Uterus (tissue), 4 donors: Measurements from ENCODE around the gene GLB1L. TPM values are rescaled to one million over a fixed set of nuclear protein-coding genes. Genes with fewer than 3 reads are reported as not detected.
A peak's percentile ranks its signal among the peaks of the same experiment; 100 is the strongest.

ENCODE experiments used
- DNase-seq, 2 donors: peaks; one replicate each; pipeline ENCODE4 v3.0.0-alpha.2; 2019 to 2020
- H3K27ac ChIP-seq, 2 donors: fragments of 200-600 bp; sonication (generic); 1 replicate in 1 of 2; 2 replicates in 1 of 2; pipeline ENCODE4 v1.5.1; 2016 to 2018
- H3K27me3 ChIP-seq, 2 donors: fragments of 200-600 bp; sonication (generic); one replicate each; pipeline ENCODE4 v1.5.1; 2018 to 2019; ENCODE audit warnings: control low read depth in 1 of 2
- H3K36me3 ChIP-seq, 2 donors: fragments of 200-600 bp; sonication (generic); one replicate each; pipeline ENCODE4 v1.5.1; 2019; ENCODE audit warnings: control low read depth in 1 of 2
- H3K4me1 ChIP-seq, 2 donors: fragments of 200-600 bp; sonication (generic); one replicate each; pipeline ENCODE4 v1.5.1; 2018 to 2019; ENCODE audit warnings: control low read depth in 1 of 2
- H3K4me3 ChIP-seq, 2 donors: fragments of 200-600 bp; sonication (generic); 1 replicate in 1 of 2; 2 replicates in 1 of 2; pipeline ENCODE4 v1.5.1; 2018 to 2019; ENCODE audit warnings: mild to moderate bottlenecking in 1 of 2
- H3K9me3 ChIP-seq, 2 donors: fragments of 200-600 bp; sonication (generic); one replicate each; pipeline ENCODE4 v1.5.1; 2019; ENCODE audit warnings: control low read depth in 1 of 2
- POLR2A ChIP-seq, 2 donors: fragments of 450-650 bp; IDR thresholded peaks; one replicate each; pipeline ENCODE4 v1.6.1; 2016; ENCODE audit warnings: antibody characterized with exemption in 2 of 2, mild to moderate bottlenecking in 1 of 2, moderate library complexity in 1 of 2
- intact Hi-C: fragments of 100-400 bp; cut with DNase I; formaldehyde crosslinking; loops from one replicate; pipeline ENCODE4 v1.15.1; 2023; ENCODE audit warnings: low total_unique reads
- total RNA-seq, 4 donors: library from RNA; depleted of rRNA in 3 of 4; stranded (reverse); fragments of >200 nt in 3 of 4; gene quantifications; one replicate each; pipeline versions ENCODE4 v1.1.0 to v1.2.4, GENCODE V29; 2014 to 2023
- TF ChIP-seq, protein P1 (sequence below), 4 experiments: fragments of 200-600 bp in 2 of 4; fragments of 450-650 bp in 2 of 4; sonication (generic) in 2 of 4; IDR thresholded peaks; one replicate each; pipeline ENCODE4 v1.5.1; 2016 to 2019; ENCODE audit warnings: antibody characterized with exemption in 4 of 4, mild to moderate bottlenecking in 2 of 4, moderate library complexity in 1 of 4
- donor health status: DM: yes; HTN: yes; CAD: no.

The GLB1L gene
- total RNA-seq, 4 donors from 2014 or later = 8.2 to 20.7 (median 10.9) TPM

DNA sequence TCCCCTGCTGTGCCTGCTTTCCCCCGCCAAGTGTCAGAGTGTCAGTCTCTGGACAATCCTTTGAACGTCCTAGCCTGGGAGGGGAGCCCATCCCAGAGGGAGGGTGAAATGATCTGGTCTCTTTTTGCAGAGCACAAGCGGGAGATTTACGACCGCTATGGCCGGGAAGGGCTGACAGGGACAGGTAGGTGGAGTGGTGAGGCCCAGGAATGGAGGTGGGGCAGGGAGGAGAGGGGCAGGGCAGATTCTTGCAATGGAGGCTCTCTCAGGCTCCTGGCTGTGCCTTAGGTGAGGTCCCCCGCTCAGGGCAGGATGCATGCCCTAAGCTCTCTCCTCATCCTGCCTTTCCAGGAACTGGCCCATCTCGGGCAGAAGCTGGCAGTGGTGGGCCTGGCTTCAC lies 36.3 kb upstream of the GLB1L start:
- intact Hi-C loops = no loop called here
- Histone ChIP-seq H3K9me3 (no peaks in the 10 kb centered on the region), H3K27me3 (no peaks in the 10 kb centered on the region), H3K27ac (peak overlapping the region; percentile 26 to 40), H3K4me1 (peaks cover 8 to 10% of the 10 kb centered on the region in 2 donors), H3K36me3 (no peaks in the 10 kb centered on the region), H3K4me3 (no peak overlapping the region)
- TF ChIP-seq, protein P1, sequence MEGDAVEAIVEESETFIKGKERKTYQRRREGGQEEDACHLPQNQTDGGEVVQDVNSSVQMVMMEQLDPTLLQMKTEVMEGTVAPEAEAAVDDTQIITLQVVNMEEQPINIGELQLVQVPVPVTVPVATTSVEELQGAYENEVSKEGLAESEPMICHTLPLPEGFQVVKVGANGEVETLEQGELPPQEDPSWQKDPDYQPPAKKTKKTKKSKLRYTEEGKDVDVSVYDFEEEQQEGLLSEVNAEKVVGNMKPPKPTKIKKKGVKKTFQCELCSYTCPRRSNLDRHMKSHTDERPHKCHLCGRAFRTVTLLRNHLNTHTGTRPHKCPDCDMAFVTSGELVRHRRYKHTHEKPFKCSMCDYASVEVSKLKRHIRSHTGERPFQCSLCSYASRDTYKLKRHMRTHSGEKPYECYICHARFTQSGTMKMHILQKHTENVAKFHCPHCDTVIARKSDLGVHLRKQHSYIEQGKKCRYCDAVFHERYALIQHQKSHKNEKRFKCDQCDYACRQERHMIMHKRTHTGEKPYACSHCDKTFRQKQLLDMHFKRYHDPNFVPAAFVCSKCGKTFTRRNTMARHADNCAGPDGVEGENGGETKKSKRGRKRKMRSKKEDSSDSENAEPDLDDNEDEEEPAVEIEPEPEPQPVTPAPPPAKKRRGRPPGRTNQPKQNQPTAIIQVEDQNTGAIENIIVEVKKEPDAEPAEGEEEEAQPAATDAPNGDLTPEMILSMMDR (IDR thresholded peaks at IDR 0.05) = no peak
- no peak for TF ChIP-seq POLR2A (IDR thresholded peaks at IDR 0.05)
- no peak for DNase-seq

DNA sequence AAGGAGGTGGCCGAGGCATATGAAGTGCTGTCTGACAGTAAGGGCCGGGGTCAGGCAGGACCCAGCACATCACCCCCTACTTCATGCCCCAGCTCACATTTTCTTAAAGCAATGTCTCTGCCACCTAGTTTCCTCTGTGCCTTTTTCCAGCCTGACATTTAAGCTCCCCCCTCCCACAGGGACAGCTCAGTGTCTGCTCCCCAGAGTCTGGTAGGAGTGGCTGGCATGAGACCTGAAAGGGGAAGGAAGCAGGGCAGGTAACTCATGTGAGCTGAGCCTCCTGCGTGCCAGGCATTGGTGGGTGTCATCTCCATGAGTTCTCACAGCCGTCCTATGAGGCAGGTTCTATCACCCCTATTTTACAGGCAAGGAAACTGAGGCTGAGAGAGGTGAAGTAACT lies 35.4 kb upstream of the GLB1L start:
- H3K4me3 ChIP-seq = no peak overlapping the region
- no peak for DNase-seq
- peak overlapping the region; percentile 99 for H3K27ac ChIP-seq
- no peak for TF ChIP-seq POLR2A (IDR thresholded peaks at IDR 0.05)
- TF ChIP-seq, protein P1 (IDR thresholded peaks at IDR 0.05) = no peak
- H3K27me3 ChIP-seq = no peaks in the 10 kb centered on the region
- intact Hi-C loops = no loop called here
- no peaks in the 10 kb centered on the region for H3K9me3 ChIP-seq
- H3K36me3 ChIP-seq = no peaks in the 10 kb centered on the region
- H3K4me1 ChIP-seq = peaks cover 8 to 10% of the 10 kb centered on the region in 2 donors

DNA sequence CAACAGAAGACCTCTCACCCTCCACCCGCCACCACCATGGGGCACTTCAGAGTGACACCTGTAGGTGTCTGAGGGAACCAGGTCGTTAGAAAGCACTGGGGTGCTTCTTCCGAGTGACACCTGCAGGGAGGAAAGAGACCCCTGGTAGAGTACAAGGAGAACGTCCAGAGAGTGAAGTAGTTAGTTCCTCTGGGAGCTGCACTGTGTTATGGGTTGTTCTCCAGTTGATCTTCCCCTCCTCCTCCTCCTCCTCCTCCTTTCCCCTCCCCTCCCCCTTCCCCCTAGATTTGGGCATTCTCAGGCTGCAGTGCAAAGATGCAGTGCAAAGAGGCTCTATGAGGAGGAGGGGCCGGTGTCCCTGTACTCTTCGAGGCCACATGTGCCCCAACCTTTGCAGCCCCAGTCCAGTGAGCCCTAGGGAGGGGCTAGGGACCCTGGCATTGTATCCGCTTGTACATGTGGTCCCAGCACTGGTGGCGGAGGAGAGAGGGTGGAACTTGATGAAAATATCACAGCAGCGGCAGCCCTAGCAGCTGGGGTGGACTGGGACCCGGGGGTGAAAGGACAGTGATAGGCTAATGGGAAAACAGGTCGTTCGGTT lies 34.8 kb upstream of the GLB1L start:
- H3K36me3 ChIP-seq = no peaks in the 10 kb centered on the region
- peak overlapping the region; percentile 58 to 77 for H3K4me3 ChIP-seq
- intact Hi-C loops = no loop called here
- no peaks in the 10 kb centered on the region for H3K27me3 ChIP-seq
- TF ChIP-seq, protein P1 (IDR thresholded peaks at IDR 0.05) = no peak
- TF ChIP-seq POLR2A (IDR thresholded peaks at IDR 0.05) = no peak
- DNase-seq = no peak
- peak overlapping the region; percentile 99 for H3K27ac ChIP-seq
- H3K4me1 ChIP-seq = peaks cover 8 to 10% of the 10 kb centered on the region in 2 donors
- no peaks in the 10 kb centered on the region for H3K9me3 ChIP-seq

DNA sequence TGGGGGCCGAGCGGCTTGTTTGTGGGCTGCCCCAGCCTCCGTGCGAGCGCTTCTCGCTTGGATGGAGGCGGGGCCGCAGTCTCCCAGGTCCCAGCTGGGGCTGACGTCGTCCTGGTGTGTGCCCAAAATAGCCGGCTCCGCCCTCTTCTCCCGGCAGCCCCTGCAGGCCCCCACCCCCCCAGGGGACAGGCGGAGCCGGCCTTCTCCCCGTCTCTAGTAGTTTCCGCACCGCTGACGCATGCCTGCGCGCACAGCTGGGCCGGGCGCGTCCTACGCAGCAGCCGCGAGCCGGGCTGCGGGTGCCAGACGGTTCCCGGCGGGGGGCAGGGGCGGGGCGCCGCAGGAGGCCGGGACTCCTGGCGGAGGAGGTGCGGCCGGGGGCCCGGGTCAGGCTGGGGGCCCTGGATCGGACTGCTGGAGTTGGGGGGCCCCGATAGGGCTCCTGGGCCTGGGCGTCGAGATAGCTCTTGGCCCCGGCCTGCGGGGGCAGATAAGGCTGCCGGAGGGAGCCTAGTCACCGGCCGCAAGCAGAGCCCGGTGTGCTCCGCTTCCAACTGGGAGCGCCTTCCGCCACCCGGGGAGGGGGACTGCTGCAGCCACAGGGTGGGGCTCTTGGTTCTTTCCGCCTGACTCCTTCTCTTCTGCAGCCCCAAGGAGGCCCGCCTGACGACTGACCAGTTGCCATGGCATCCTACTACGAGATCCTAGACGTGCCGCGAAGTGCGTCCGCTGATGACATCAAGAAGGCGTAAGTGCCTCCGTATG lies 34.1 kb upstream of the GLB1L start, which contains the start of gene DNAJB2:
TSS of gene DNAJB2 (plus strand) at position 216 of the 765 bp plus-strand sequence. CDS start at position 684, 468 bp downstream.
- Histone ChIP-seq H3K36me3 (no peaks in the 10 kb centered on the region), H3K4me1 (peaks cover 8 to 10% of the 10 kb centered on the region in 2 donors), H3K9me3 (no peaks in the 10 kb centered on the region), H3K27me3 (no peaks in the 10 kb centered on the region), H3K27ac (peak within 1 kb of the TSS; percentile 99), H3K4me3 (peak within 1 kb of the TSS; percentile 58 to 77)
- peak; percentile 99 for DNase-seq
- intact Hi-C loops = no loop called here
- peak; percentile 89 to 95 for TF ChIP-seq POLR2A (IDR thresholded peaks at IDR 0.05)
- TF ChIP-seq, protein P1 (IDR thresholded peaks at IDR 0.05) = peak in 2 of 4 experiments; percentile 4 to 33

GRCh38 chr2:219278655-219279150 lies 33.5 kb upstream of the GLB1L start:
- no peak for DNase-seq
- H3K27me3 ChIP-seq = no peaks in the 10 kb centered on the region
- TF ChIP-seq, protein P1 (IDR thresholded peaks at IDR 0.05) = peak in 2 of 4 experiments; percentile 18 to 34
- no peak for TF ChIP-seq POLR2A (IDR thresholded peaks at IDR 0.05)
- H3K9me3 ChIP-seq = no peaks in the 10 kb centered on the region
- peaks cover 8 to 10% of the 10 kb centered on the region in 2 donors for H3K4me1 ChIP-seq
- no peaks in the 10 kb centered on the region for H3K36me3 ChIP-seq
- H3K4me3 ChIP-seq = peak overlapping the region; percentile 58 to 77
- H3K27ac ChIP-seq = peak overlapping the region; percentile 99
- intact Hi-C loops = no loop called here
